GM21576 (cell line): ENCODE results near the gene AGAP3.

Experiments used
- ATAC-seq: cut with Tn5 transposase; IDR thresholded peaks from one replicate; pipeline ENCODE4 v1.9.1; 2021; ENCODE audit warnings: mild to moderate bottlenecking, moderate library complexity; ENCODE audit not compliant: unreplicated experiment

The AGAP3 gene

GRCh38 chr7:151179287-151179860 is 93.1 kb downstream of the AGAP3 start:
- ATAC-seq = no peak

GRCh38 chr7:151179946-151180345 is 93.7 kb downstream of the AGAP3 start:
- no peak for ATAC-seq

- no peak for ATAC-seq
Measured at GRCh38 chr7:151181011-151181431, 94.7 kb downstream of the AGAP3 start.

- ATAC-seq = no peak
Measured at GRCh38 chr7:151185762-151186639, 99.7 kb downstream of the AGAP3 start.

- ATAC-seq = no peak
Measured at GRCh38 chr7:151186640-151187408, 100.5 kb downstream of the AGAP3 start, which contains the start of gene ASB10. Gene ASB10 (minus strand): TSS chr7:151187250. CDS start chr7:151187130, 120 bp downstream.

GRCh38 chr7:151187409-151188251 is 101.4 kb downstream of the AGAP3 start:
- no peak for ATAC-seq

GRCh38 chr7:151188252-151188542 is 101.9 kb downstream of the AGAP3 start:
- no peak for ATAC-seq

- ATAC-seq = no peak
Measured at GRCh38 chr7:151189038-151189437, 102.8 kb downstream of the AGAP3 start.

- ATAC-seq = no peak
Measured at GRCh38 chr7:151191544-151191943, 105.3 kb downstream of the AGAP3 start.

- ATAC-seq = no peak
Measured at GRCh38 chr7:151192002-151192539, 105.8 kb downstream of the AGAP3 start.

- ATAC-seq = no peak
Measured at GRCh38 chr7:151193203-151193978, 107.1 kb downstream of the AGAP3 start.
